ENCODE results near the gene PURB. TPM values are rescaled to one million over a fixed set of nuclear protein-coding genes. Genes with fewer than 3 reads are reported as not detected.
A peak's percentile ranks its signal among the peaks of the same experiment; 100 is the strongest.

Gene PURB
- total and polyA plus RNA-seq, 9 of the 15 experiments (the other 6 are each of a cell fraction or from before 2014, with no cell fraction given): 1.6 to 14.1 (median 8.8) TPM

- no peak for TF ChIP-seq ZNF512 (tag; IDR thresholded peaks at IDR 0.05)
- TF ChIP-seq, protein P1, sequence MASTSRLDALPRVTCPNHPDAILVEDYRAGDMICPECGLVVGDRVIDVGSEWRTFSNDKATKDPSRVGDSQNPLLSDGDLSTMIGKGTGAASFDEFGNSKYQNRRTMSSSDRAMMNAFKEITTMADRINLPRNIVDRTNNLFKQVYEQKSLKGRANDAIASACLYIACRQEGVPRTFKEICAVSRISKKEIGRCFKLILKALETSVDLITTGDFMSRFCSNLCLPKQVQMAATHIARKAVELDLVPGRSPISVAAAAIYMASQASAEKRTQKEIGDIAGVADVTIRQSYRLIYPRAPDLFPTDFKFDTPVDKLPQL (IDR thresholded peaks at IDR 0.05; ENCODE audit: extremely low read depth, insufficient read length): no peak
- no peak for TF ChIP-seq IRF2 (CRISPR knock-in tag; IDR thresholded peaks at IDR 0.05)
- TF ChIP-seq PHF8 (IDR thresholded peaks at IDR 0.05; ENCODE audit: borderline replicate concordance, low read length): peak; percentile 12; the same call in 1 of the 2 replicates
- no peak for TF ChIP-seq HMBOX1 (IDR thresholded peaks at IDR 0.05)
- no peak for TF ChIP-seq NCOA1 (IDR thresholded peaks at IDR 0.05; ENCODE audit: low read depth)
- no peak for TF ChIP-seq DIDO1 (tag; IDR thresholded peaks at IDR 0.05; ENCODE audit: low read depth)
- TF ChIP-seq BRD4 (IDR thresholded peaks at IDR 0.05): no peak
- no peak for TF ChIP-seq ZNF263 (CRISPR knock-in tag; IDR thresholded peaks at IDR 0.05; ENCODE audit: borderline replicate concordance)
- TF ChIP-seq, protein P2, sequence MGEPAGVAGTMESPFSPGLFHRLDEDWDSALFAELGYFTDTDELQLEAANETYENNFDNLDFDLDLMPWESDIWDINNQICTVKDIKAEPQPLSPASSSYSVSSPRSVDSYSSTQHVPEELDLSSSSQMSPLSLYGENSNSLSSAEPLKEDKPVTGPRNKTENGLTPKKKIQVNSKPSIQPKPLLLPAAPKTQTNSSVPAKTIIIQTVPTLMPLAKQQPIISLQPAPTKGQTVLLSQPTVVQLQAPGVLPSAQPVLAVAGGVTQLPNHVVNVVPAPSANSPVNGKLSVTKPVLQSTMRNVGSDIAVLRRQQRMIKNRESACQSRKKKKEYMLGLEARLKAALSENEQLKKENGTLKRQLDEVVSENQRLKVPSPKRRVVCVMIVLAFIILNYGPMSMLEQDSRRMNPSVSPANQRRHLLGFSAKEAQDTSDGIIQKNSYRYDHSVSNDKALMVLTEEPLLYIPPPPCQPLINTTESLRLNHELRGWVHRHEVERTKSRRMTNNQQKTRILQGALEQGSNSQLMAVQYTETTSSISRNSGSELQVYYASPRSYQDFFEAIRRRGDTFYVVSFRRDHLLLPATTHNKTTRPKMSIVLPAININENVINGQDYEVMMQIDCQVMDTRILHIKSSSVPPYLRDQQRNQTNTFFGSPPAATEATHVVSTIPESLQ (CRISPR knock-in tag; IDR thresholded peaks at IDR 0.05): no peak
- peak; percentile 44 for TF ChIP-seq PCBP1 (IDR thresholded peaks at IDR 0.05; ENCODE audit: low read depth, low read length, poor library complexity, severe bottlenecking)
- TF ChIP-seq UBTF (IDR thresholded peaks at IDR 0.05; ENCODE audit: borderline replicate concordance in 1 of 2, low read depth in 2 of 2, low read length in 2 of 2): peak; percentile 67 to 86; a peak in 3 of 4 replicates
- TF ChIP-seq FIP1L1 (IDR thresholded peaks at IDR 0.05; ENCODE audit: low read depth, low read length, poor library complexity, severe bottlenecking): peak; percentile 68
- TF ChIP-seq MAZ (CRISPR knock-in tag; conservative IDR thresholded peaks at IDR 0.05 in 1 of 2, IDR thresholded peaks at IDR 0.05 in 1 of 2): peak in 1 of 2 experiments; percentile 47; a peak in 1 of 4 replicates
Observed at GRCh38 chr7:44884621-44885393, 523 bp downstream of the PURB start (continued).

Measured in K562 (cell line).